Head of caudate nucleus (tissue), 42 donors: ENCODE data around the gene GNA15.
A peak's percentile ranks its signal among the peaks of the same experiment; 100 is the strongest.

Experiments used
- DNase-seq, 42 donors: peaks; one replicate each; pipeline versions ENCODE4 v3.0.0 to v3.0.0-alpha.2; 2020 to 2021; ENCODE audit warnings: mixed read lengths in 7 of 42
- intact Hi-C: fragments of 100-400 bp; cut with DNase I; formaldehyde crosslinking; loops from one replicate; pipeline ENCODE4 v1.15.0; 2022

Gene GNA15

DNA sequence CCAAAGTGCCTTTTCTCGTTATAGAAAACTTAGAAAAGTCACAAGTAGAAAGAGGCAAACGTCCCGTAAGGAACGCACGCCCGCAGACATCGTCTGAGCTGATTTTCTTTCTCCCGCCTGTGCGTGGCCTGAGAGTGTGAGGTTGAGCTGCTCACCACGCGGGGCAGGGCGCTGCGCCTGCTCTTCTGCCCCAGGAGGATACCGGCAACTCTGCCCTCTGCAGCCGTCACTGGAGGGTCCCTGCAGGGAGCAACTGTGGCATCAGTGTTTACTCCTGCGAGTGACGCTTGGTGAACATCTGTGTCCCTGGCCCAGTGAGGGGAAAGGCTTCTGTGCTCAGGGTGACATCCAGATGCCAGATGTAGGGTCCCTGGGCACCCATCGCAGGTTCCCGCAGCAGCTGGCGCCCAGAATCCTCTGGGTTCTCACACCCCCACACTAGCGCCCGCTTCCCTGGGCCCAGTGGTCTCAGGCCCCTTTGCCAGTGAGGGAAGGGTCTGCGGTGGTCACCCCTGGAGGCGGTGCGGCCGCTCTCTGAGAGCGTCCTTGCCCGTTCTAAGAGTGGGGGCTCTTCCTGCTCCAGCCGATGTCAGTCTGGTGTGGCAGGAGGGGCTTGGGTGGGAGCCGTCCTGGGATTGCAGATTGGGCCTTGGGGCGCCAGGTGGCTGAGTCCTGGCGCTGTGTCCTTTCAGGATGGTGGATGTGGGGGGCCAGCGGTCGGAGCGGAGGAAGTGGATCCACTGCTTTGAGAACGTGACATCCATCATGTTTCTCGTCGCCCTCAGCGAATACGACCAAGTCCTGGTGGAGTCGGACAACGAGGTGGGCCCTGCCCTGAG is 17.4 kb upstream of the GNA15 start:
- intact Hi-C loops, result no loop called here
- no peak for DNase-seq

- DNase-seq, result no peak
- intact Hi-C loops, result no loop called here
Observed at GRCh38 chr19:3119071-3119595, 16.7 kb upstream of the GNA15 start.

GRCh38 chr19:3119693-3120380 is 16.0 kb upstream of the GNA15 start:
- intact Hi-C loops, result no loop called here
- DNase-seq, result peak in 1 of 42 donors; percentile 15

DNA sequence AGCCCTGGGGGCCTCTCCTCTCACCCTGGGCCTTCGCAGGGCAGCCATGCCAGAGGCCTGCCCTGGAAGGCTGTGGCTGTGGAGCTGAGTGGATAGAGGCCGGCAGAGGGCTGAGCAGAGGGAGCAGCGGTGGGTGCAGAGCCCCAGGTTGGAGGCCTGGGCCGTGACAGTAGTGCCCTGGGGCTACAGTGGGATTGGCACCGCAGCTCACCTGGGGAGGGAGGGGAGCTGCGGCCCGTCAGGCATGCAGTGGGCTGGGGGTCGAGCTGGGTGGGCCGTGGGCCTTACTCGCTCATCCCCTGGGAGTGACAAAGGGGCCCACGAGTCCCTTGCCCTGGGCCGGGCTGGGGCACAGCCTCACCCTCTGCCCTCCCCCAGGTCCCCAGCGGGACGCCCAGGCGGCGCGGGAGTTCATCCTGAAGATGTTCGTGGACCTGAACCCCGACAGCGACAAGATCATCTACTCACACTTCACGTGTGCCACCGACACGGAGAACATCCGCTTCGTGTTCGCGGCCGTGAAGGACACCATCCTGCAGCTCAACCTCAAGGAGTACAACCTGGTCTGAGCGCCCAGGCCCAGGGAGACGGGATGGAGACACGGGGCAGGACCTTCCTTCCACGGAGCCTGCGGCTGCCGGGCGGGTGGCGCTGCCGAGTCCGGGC is 15.1 kb upstream of the GNA15 start:
- no peak for DNase-seq
- intact Hi-C loops, result no loop called here

DNA sequence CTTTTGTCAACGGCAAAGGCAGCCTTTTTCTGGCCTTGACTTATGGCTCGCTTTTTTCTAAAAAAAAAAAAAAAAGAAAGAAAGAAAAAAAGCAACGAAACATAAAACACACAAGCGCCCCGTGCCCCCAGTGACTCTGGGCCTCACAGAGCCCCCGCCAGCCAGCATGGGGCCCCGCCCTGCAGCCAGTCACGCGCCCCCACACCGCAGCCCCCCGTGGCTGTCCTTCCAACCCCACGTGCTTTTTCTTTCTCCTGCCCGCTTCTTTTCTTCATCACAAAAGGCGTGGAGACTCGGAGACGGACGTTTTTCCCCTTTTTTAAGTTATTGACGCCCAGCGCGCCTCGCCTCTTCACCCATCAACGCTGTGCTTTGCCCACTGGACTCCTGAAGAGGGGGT is 14.4 kb upstream of the GNA15 start:
- DNase-seq, result no peak
- intact Hi-C loops, result no loop called here

DNA sequence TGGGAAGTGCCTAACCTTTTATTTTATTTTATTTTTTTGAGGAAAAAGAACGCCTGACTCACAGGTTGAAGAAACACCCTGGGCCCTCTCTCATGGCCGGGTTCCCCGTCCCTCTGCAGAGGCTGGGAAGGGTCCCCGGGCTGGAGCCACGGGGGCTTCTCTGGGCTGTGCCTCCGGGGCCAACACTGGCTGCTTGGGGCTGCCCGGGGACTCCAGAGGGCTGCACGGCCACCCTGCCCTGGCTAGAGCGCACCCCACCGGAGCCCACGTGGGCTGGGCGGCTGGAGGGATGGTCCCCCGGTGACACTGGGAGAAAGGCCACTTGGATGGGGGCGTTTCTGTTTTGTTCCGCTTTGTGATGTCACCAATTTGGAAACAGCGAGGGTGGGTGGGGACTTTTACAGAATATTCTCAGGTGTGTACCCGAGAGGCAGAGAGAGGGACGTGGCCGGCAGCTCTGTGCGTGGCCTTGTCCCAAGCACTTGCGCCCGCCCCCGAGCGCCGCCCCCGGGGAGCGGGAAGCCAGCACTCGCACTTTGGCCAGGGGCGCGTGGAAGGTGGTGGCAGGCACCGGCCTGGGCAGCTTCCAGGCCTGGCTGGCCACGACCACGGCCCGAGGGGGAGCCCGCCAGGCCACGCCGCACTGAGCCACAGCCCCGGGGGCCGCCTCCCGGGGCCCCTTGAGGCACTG is 13.9 kb upstream of the GNA15 start:
- DNase-seq, result no peak
- intact Hi-C loops, result no loop called here

- no peak for DNase-seq
- intact Hi-C loops, result no loop called here
Observed at GRCh38 chr19:3122512-3122870, 13.3 kb upstream of the GNA15 start.

DNA sequence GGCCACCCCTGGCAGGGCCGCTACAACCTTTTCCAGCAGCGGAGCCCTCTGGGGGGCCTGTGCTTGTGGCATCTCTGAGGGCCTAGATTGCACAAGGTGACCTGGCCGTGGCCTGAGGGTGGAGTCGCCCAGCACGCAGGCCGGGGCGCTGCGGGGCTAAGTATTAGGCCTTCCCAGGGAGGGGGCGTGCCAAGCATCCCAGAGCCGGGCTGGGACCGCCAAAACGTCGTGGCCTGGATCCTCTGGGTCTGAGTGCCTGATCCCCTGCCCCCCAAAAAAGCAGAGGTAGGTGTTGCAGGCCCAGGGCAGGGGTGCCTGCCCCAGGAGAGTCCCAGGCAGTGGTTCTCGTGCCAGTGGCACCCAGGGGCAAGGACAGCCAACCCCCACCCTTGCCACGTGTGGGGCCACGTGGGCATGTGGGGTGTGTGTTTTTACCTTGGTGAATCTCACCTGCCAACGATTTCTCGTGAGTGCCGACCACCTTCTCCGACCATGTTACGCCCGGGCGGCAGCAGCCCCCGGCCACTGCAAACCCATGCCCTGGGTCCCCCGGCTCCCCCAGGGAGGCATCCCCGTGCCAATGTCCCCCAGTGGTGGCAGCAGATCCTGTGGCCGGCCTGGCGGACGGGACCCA is 12.6 kb upstream of the GNA15 start:
- DNase-seq, result no peak
- intact Hi-C loops, result no loop called here

DNA sequence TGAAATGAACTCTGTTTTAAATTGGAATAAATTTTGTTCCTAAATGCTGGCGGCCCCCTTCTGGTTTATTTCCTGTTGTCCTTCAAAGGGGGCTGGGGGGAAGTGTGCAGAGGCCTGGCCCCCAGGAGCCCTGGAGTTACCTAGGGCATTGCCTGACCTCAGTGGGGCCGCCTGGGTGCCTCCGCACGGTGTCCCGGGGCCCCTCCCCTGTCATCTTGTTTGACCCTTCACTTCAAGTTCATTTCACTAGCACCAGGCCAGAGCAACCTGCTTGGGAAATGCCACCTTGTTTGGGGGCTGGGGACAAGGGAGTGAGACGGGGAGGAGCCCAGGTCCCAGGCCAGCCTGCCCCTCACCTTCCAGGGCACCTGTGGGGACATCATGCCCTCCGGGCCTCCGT is 11.9 kb upstream of the GNA15 start:
- intact Hi-C loops, result no loop called here
- DNase-seq, result no peak

- intact Hi-C loops, result no loop called here
- DNase-seq, result no peak
Observed at GRCh38 chr19:3124630-3125029, 11.2 kb upstream of the GNA15 start.

- peak in 23 of 42 donors; percentile 21 to 70 (median 42) for DNase-seq
- intact Hi-C loops, result no loop called here
Observed at GRCh38 chr19:3125900-3126524, 9.8 kb upstream of the GNA15 start.

- intact Hi-C loops, result no loop called here
- DNase-seq, result peak in 1 of 42 donors; percentile 53
Observed at GRCh38 chr19:3129112-3129511, 6.7 kb upstream of the GNA15 start.

- intact Hi-C loops, result no loop called here
- DNase-seq, result no peak
Observed at GRCh38 chr19:3131168-3131567, 4.7 kb upstream of the GNA15 start.

DNA sequence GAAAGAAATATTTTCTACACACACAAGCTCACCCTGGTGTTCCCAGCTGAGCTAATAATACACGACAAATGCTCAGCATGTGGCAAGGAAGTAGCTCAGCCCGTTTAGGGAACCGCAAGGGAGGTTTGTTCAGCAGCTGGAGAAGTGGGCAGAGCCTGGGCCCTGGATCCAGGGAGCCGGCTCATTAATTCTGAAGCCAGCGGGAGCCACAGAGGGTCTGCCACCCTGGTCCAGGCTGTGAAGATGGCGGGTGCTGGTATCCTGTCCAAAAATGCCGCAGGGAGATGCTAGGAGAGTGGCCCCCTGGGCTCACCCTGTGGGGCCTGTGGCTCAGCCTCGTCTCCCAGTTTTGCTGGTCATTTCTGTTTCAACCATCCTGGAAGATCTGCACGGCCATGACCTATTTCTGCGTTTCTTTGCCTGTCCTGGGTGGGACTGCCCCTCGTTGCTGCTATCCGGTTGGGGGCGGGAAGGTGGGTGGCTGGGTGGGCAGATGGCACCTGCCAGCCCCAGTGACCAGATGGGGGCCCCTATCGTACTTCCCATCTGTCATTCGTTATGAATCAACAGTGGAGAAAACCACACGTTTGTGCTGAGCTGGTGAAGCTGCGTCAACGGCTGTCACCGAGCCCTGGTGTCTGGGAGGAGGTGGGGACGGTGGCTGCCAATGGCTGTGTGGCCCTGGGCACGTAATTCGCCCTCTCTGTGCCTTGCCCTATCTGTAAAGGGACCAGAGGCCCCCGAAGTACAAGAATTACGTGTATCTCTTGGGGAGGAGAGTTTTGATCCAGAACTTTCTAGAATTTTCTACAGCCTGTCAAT is 2.7 kb upstream of the GNA15 start:
- intact Hi-C loops, result no loop called here

DNA sequence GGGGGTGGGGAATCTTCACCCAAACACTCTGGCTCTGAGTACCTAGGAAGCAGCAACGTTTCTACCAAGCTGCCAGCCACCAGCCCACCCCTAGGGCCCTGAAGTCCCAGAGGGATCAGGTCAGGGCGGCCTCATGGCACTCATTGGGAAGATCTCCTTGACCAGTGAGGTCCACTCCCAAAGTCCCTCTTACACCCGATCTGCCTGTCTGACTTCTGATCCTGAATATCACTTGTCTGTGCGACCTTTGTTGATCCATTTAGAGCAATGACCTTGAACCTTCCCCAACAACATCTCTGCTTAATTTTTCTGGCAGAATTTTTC is 2.1 kb upstream of the GNA15 start:
- intact Hi-C loops, result no loop called here
- no peak for DNase-seq

More for the DNA sequence above, 2.7 kb upstream of the GNA15 start:
- peak in 12 of 42 donors; percentile 13 to 44 (median 26) for DNase-seq

DNA sequence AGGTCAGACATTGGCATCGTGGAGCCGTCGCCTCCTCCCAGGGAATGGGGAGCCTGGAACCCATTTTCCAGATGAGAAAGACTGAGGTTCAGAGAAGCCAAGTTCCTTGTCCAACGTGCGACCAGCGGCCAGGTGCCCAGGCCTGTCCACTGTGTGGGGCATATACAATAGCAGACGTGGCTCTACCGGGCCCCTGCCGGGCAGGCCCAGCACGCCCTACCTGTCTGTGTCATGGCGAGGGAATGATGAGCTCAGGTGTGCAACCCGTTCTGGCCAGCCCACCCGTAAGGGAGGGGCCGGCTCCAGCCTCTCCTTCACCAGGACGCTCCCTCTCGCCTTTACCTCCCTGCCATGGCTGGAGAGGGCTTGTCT is 837 bp downstream of the GNA15 start:
- DNase-seq, result no peak
- intact Hi-C loops, result no loop called here

DNA sequence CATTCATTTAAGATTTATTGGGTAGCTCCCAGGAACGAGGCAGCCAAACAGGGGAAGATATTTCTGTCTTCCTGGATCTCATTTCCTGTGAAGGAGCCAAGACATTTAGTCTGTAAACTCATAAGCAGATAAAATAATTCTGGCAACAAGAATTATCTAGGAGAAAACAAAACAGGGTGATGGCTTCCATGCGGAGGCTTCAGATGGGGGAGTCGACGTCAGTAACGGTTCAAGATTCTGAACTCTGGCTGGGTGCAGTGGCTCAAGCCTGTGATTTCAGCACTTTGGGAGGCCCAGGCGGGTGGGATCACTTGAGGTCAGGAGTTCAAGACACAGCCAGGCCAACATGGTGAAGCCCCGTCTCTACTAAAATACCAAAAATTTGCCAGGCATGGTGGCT is 1.3 kb downstream of the GNA15 start:
- intact Hi-C loops, result no loop called here
- no peak for DNase-seq

DNA sequence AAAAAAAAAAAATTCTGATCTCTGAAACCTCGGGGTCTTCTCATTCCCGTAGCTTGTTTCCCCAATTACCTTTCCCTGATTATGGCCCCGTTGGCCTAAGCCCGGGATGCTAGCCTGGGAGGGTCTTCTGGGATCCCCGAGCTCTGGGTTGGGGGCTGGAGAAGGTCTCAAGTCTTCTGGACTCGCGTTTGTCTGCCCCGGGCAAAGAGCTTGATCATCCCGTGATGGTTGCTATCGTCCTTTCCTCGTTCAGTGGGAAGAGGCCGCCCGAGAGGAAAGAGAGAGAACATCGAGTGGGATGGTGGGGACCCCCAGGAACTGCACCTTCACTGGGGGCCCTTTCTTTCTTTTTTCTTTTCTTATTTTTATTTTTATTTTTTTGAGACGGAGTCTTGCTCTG is 2.4 kb downstream of the GNA15 start:
- no peak for DNase-seq
- intact Hi-C loops, result no loop called here
